ENCODE data around the gene SLC22A23. TPM values are rescaled to one million over a fixed set of nuclear protein-coding genes. Genes with fewer than 3 reads are reported as not detected.

The SLC22A23 gene
- total RNA-seq, 2 experiments from 2014 or later: not detected

DNA sequence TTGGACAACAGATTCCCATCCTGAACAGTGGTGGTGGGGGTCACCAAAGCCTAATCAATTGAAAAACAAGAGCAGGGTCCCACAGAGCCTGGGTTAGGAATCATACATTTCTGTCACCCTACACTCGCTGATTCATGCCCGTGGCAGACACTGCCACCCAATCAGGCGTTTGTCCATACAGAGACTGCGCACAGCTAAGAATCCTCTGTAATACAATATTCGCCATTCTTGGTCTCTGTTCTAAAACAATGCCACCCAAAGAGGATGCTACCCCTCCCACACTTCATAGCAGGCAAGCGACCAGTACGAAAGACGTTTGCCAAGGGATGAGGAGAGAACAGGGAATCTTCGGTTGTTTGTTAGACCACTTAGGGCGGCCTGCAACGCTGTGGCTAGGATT lies 28.1 kb upstream of the SLC22A23 start:
- no peaks in the 10 kb centered on the region for H4K20me1 ChIP-seq (ENCODE audit: insufficient read depth, low read length)
- H3K79me2 ChIP-seq (ENCODE audit: insufficient read depth, low read depth, low read length): no peaks in the 10 kb centered on the region
- H3K27ac ChIP-seq (ENCODE audit: low read depth, low read length, poor library complexity, severe bottlenecking): no peak overlapping the region
- H3K9me3 ChIP-seq (ENCODE audit: low read length): no peaks in the 10 kb centered on the region
- DNase-seq (ENCODE audit: low spot score): no peak
- ChIA-PET POLR2A (no interaction called here), CTCF (ENCODE audit: unreplicated experiment) (no interaction called here)
- intact Hi-C loops (cut with micrococcal nuclease; ENCODE audit: unreplicated experiment): no loop called here
- H2AFZ ChIP-seq (ENCODE audit: low read length): no peak overlapping the region
- no peaks in the 10 kb centered on the region for H3K4me1 ChIP-seq (ENCODE audit: insufficient read depth, low read length, poor library complexity, severe bottlenecking)
- no peak overlapping the region for H3K4me2 ChIP-seq (ENCODE audit: low read length)
- H3K4me3 ChIP-seq (ENCODE audit: low read depth, low read length, poor library complexity, severe bottlenecking): no peak overlapping the region
- H3K36me3 ChIP-seq (ENCODE audit: insufficient read depth, low read length): no peaks in the 10 kb centered on the region
- no peaks in the 10 kb centered on the region for H3K9me2 ChIP-seq (ENCODE audit: insufficient read depth, low read length)
- no TSS peak for BruUV-seq (replicated peaks)
- TF ChIP-seq, protein P1, sequence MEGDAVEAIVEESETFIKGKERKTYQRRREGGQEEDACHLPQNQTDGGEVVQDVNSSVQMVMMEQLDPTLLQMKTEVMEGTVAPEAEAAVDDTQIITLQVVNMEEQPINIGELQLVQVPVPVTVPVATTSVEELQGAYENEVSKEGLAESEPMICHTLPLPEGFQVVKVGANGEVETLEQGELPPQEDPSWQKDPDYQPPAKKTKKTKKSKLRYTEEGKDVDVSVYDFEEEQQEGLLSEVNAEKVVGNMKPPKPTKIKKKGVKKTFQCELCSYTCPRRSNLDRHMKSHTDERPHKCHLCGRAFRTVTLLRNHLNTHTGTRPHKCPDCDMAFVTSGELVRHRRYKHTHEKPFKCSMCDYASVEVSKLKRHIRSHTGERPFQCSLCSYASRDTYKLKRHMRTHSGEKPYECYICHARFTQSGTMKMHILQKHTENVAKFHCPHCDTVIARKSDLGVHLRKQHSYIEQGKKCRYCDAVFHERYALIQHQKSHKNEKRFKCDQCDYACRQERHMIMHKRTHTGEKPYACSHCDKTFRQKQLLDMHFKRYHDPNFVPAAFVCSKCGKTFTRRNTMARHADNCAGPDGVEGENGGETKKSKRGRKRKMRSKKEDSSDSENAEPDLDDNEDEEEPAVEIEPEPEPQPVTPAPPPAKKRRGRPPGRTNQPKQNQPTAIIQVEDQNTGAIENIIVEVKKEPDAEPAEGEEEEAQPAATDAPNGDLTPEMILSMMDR (conservative IDR thresholded peaks at IDR 0.05; ENCODE audit: low read length): no peak
- no peak for TF ChIP-seq EZH2phosphoT487 (IDR thresholded peaks at IDR 0.05; ENCODE audit: borderline replicate concordance, low read depth, low read length)

DNA sequence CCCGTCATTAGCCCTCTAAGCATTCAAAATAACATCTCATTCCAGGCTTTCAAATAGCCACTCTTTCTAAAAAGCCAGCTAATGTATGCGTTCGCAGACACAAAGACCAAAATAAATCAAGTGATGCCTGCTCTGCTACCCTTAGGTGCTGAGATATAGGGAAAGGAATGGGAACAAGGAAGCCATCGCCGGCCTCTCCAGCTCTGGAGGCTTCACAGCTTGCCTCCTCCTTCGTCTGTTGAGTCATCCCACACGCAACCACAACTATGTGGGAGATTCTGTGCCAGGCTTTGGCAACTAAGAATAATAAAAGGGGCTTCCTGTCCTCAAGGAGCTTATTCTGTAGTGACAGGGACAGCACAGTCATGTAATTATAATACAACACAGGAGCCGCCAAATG lies 27.3 kb upstream of the SLC22A23 start:
- Histone ChIP-seq H3K4me3 (ENCODE audit: low read depth, low read length, poor library complexity, severe bottlenecking) (no peak overlapping the region), H3K36me3 (ENCODE audit: insufficient read depth, low read length) (no peaks in the 10 kb centered on the region), H4K20me1 (ENCODE audit: insufficient read depth, low read length) (no peaks in the 10 kb centered on the region), H3K79me2 (ENCODE audit: insufficient read depth, low read depth, low read length) (no peaks in the 10 kb centered on the region), H3K4me1 (ENCODE audit: insufficient read depth, low read length, poor library complexity, severe bottlenecking) (no peaks in the 10 kb centered on the region), H3K9me2 (ENCODE audit: insufficient read depth, low read length) (no peaks in the 10 kb centered on the region), H3K27ac (ENCODE audit: low read depth, low read length, poor library complexity, severe bottlenecking) (no peak overlapping the region), H2AFZ (ENCODE audit: low read length) (no peak overlapping the region), H3K4me2 (ENCODE audit: low read length) (no peak overlapping the region), H3K9me3 (ENCODE audit: low read length) (no peaks in the 10 kb centered on the region)
- intact Hi-C loops (cut with micrococcal nuclease; ENCODE audit: unreplicated experiment): no loop called here
- no peak for DNase-seq (ENCODE audit: low spot score)
- BruUV-seq (replicated peaks): no TSS peak
- ChIA-PET CTCF (ENCODE audit: unreplicated experiment) (no interaction called here), POLR2A (no interaction called here)
- TF ChIP-seq EZH2phosphoT487 (IDR thresholded peaks at IDR 0.05; ENCODE audit: borderline replicate concordance, low read depth, low read length): no peak
- TF ChIP-seq, protein P1 (conservative IDR thresholded peaks at IDR 0.05; ENCODE audit: low read length): no peak

DNA sequence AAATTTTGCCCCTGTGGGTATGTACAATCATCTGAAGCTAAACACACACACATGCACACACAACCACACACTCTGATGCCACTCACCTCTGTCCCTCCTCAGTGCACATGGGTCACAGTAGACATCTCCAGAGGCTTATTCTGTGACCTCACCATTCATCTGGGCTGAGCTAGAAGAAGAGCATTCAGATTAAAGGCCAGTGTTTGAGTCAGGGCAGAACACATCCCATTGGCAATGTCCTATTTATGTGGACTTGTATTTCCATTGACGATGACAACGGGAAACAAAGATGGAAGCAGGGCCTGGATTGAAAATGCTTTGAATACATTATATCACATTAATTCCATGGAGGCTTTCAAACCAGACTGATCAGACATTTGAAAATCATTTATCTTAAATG lies 26.8 kb upstream of the SLC22A23 start:
- H3K9me2 ChIP-seq (ENCODE audit: insufficient read depth, low read length): no peaks in the 10 kb centered on the region
- TF ChIP-seq EZH2phosphoT487 (IDR thresholded peaks at IDR 0.05; ENCODE audit: borderline replicate concordance, low read depth, low read length): no peak
- TF ChIP-seq, protein P1 (conservative IDR thresholded peaks at IDR 0.05; ENCODE audit: low read length): no peak
- no peak overlapping the region for H3K4me2 ChIP-seq (ENCODE audit: low read length)
- H4K20me1 ChIP-seq (ENCODE audit: insufficient read depth, low read length): no peaks in the 10 kb centered on the region
- H3K4me3 ChIP-seq (ENCODE audit: low read depth, low read length, poor library complexity, severe bottlenecking): no peak overlapping the region
- no peaks in the 10 kb centered on the region for H3K79me2 ChIP-seq (ENCODE audit: insufficient read depth, low read depth, low read length)
- no peaks in the 10 kb centered on the region for H3K4me1 ChIP-seq (ENCODE audit: insufficient read depth, low read length, poor library complexity, severe bottlenecking)
- DNase-seq (ENCODE audit: low spot score): no peak
- no peaks in the 10 kb centered on the region for H3K36me3 ChIP-seq (ENCODE audit: insufficient read depth, low read length)
- no TSS peak for BruUV-seq (replicated peaks)
- ChIA-PET POLR2A (no interaction called here), CTCF (ENCODE audit: unreplicated experiment) (no interaction called here)
- no peak overlapping the region for H3K27ac ChIP-seq (ENCODE audit: low read depth, low read length, poor library complexity, severe bottlenecking)
- H3K9me3 ChIP-seq (ENCODE audit: low read length): no peaks in the 10 kb centered on the region
- no peak overlapping the region for H2AFZ ChIP-seq (ENCODE audit: low read length)
- intact Hi-C loops (cut with micrococcal nuclease; ENCODE audit: unreplicated experiment): no loop called here
